Psoas muscle (tissue), 8 donors: ENCODE measurements around the gene TGFB2. TPM values are rescaled to one million over a fixed set of nuclear protein-coding genes. Genes with fewer than 3 reads are reported as not detected.

Experiments
- ATAC-seq, 4 donors: fragments of 200-7000 bp; cut with Tn5 transposase; one replicate each; pipeline ENCODE4 v1.9.1; 2020; ENCODE audit warnings: moderate library complexity in 3 of 4, mild to moderate bottlenecking in 2 of 4
- DNase-seq, 2 donors: peaks; one replicate each; pipeline ENCODE4 v3.0.0-alpha.2; 2020
- H3K27ac ChIP-seq: fragments of 200-600 bp; one replicate; pipeline ENCODE4 v1.8.0; 2022
- H3K27me3 ChIP-seq, 3 donors: fragments of 200-600 bp in 1 of 3; one replicate each; pipeline versions ENCODE4 v1.6.1 to v1.8.0; 2013 to 2022; ENCODE audit warnings: low read length in 2 of 3, mild to moderate bottlenecking in 2 of 3, moderate library complexity in 1 of 3; ENCODE audit not compliant: insufficient read depth in 3 of 3
- H3K36me3 ChIP-seq, 2 donors: fragments of 200-600 bp in 1 of 2; one replicate each; pipeline versions ENCODE4 v1.6.1 to v1.8.0; 2013 to 2022; ENCODE audit warnings: low read depth in 1 of 2, mild to moderate bottlenecking in 1 of 2, moderate library complexity in 1 of 2; ENCODE audit not compliant: insufficient read depth in 1 of 2
- H3K4me1 ChIP-seq: fragments of 200-600 bp; one replicate; pipeline ENCODE4 v1.8.0; 2022
- H3K4me3 ChIP-seq: fragments of 200-600 bp; one replicate; pipeline ENCODE4 v1.8.0; 2022; ENCODE audit warnings: mild to moderate bottlenecking
- H3K9me3 ChIP-seq: fragments of 200-600 bp; one replicate; pipeline ENCODE4 v1.8.0; 2022
- WGBS, 3 donors: extraction: QIAGEN DNeasy Blood & Tissue Kit; methylation state at CpG; one replicate each; pipeline versions ENCODE4 v1.1.6 to v1.1.7; 2013; 5-methylcytosine and 5-hydroxymethylcytosine counted together
- intact Hi-C, 2 donors: fragments of 100-400 bp; cut with DNase I; formaldehyde crosslinking; loops; one replicate each; pipeline versions ENCODE4 v1.11.0 to v1.14.2; 2022
- polyA plus RNA-seq, 3 donors: library from polyadenylated mRNA; stranded (reverse); fragments of 200-250 nt; gene quantifications; one replicate each; pipeline ENCODE4 v1.2.3, GENCODE V29; 2013
- total RNA-seq, 4 donors: library from RNA; stranded (reverse); fragmentation: NEBNext Ultra II Directional in 2 of 4; extraction: Animal tissue kit (Norgen Biotek cat#: 25700) in 2 of 4; gene quantifications; one replicate each; pipeline versions ENCODE4 v1.2.1 to v1.2.4, GENCODE V29; 2021 to 2023
- TF ChIP-seq, protein P1 (sequence below): fragments of 200-600 bp; IDR thresholded peaks from one replicate; pipeline ENCODE4 v1.8.0; 2022; ENCODE audit warnings: antibody characterized with exemption
- donor health status: healthy with polysubstance abuse.
- donor health status: DM: no; HTN: no; CAD: no; lungs with moderate emphysema.
- donor health status: Bipolar disorder and iron deficiency.
- donor health status: healthy.
- donor health status: DM: yes; HTN: yes; CAD: no.
- donor health status: DM: no; HTN: no; CAD: no.
- donor health status: DM: no; HTN: no; CAD: no.
- donor health status: DM: yes; HTN: yes; CAD: no.

The TGFB2 gene
- total and polyA plus RNA-seq, 7 donors, result 0.43 to 35.4 (median 5.1) TPM

DNA sequence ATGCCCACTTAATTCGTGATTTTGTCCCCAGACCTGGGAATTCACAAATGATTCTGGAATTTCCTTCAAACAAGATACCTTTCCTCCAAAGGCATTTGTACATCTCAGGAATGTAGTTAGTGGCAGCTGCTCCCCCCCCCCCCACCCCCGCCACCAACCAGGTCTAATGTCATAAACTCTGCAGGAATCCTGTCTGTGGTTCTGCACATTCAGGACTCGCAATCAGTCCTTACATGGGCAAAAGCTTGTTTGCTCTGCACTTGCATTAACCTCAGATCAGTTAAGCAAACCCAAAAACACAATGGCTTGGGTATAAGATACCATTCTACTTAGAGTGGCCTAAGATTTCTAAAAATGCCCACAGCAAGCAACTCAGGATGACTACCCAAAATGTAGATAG lies 143.8 kb downstream of the TGFB2 start:
- TF ChIP-seq, protein P1, sequence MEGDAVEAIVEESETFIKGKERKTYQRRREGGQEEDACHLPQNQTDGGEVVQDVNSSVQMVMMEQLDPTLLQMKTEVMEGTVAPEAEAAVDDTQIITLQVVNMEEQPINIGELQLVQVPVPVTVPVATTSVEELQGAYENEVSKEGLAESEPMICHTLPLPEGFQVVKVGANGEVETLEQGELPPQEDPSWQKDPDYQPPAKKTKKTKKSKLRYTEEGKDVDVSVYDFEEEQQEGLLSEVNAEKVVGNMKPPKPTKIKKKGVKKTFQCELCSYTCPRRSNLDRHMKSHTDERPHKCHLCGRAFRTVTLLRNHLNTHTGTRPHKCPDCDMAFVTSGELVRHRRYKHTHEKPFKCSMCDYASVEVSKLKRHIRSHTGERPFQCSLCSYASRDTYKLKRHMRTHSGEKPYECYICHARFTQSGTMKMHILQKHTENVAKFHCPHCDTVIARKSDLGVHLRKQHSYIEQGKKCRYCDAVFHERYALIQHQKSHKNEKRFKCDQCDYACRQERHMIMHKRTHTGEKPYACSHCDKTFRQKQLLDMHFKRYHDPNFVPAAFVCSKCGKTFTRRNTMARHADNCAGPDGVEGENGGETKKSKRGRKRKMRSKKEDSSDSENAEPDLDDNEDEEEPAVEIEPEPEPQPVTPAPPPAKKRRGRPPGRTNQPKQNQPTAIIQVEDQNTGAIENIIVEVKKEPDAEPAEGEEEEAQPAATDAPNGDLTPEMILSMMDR, result no peak
- 90 to 95% (median 92%) methylated on average over 3 of the region's 3 CpGs for WGBS, 3 donors
- H3K4me3 ChIP-seq, result no peak overlapping the region

GRCh38 chr1:218490406-218490922 lies 145.3 kb downstream of the TGFB2 start:
- Histone ChIP-seq H3K4me3 (no peak overlapping the region), H3K27me3 (no peaks in the 10 kb centered on the region), H3K27ac (no peak overlapping the region), H3K4me1 (peaks cover 7% of the 10 kb centered on the region), H3K9me3 (no peaks in the 10 kb centered on the region), H3K36me3 (no peaks in the 10 kb centered on the region)
- ATAC-seq, result no peak
- no peak for DNase-seq
- WGBS, 3 donors, result 92 to 100% (median 97%) methylated on average over 1 of the region's 1 CpG
- TF ChIP-seq, protein P1, result no peak
- intact Hi-C loops, result no loop called here

More for the DNA sequence above, 143.8 kb downstream of the TGFB2 start:
- no peak for ATAC-seq
- no peak for DNase-seq
- H3K27ac ChIP-seq, result no peak overlapping the region
- no peaks in the 10 kb centered on the region for H3K9me3 ChIP-seq
- peaks cover 7% of the 10 kb centered on the region for H3K4me1 ChIP-seq
- intact Hi-C loops, result loop anchor here in 1 of 2 donors (10.0 kb wide), 1 partner anchor 144 kb away; the partner anchor contains the start of gene TGFB2
- H3K27me3 ChIP-seq, result no peaks in the 10 kb centered on the region
- no peaks in the 10 kb centered on the region for H3K36me3 ChIP-seq

GRCh38 chr1:218492874-218493273 lies 147.7 kb downstream of the TGFB2 start:
- TF ChIP-seq, protein P1, result no peak
- ATAC-seq, result no peak

GRCh38 chr1:218493986-218494385 lies 148.8 kb downstream of the TGFB2 start:
- no peaks in the 10 kb centered on the region for H3K9me3 ChIP-seq
- no peak for ATAC-seq
- no peaks in the 10 kb centered on the region for H3K36me3 ChIP-seq
- 32 to 58% (median 44%) methylated on average over 2 of the region's 2 CpGs for WGBS, 3 donors
- H3K27me3 ChIP-seq, result no peaks in the 10 kb centered on the region
- TF ChIP-seq, protein P1, result no peak
- no peak overlapping the region for H3K27ac ChIP-seq
- intact Hi-C loops, result no loop called here
- DNase-seq, result no peak
- H3K4me1 ChIP-seq, result peaks cover 18% of the 10 kb centered on the region
- no peak overlapping the region for H3K4me3 ChIP-seq

More at GRCh38 chr1:218492874-218493273, 147.7 kb downstream of the TGFB2 start:
- H3K27me3 ChIP-seq, result no peaks in the 10 kb centered on the region
- intact Hi-C loops, result no loop called here
- no peaks in the 10 kb centered on the region for H3K9me3 ChIP-seq
- no peak for DNase-seq
- H3K36me3 ChIP-seq, result no peaks in the 10 kb centered on the region
- H3K27ac ChIP-seq, result no peak overlapping the region
- no peak overlapping the region for H3K4me3 ChIP-seq
- H3K4me1 ChIP-seq, result peaks cover 11% of the 10 kb centered on the region
- 87 to 91% (median 88%) methylated on average over 2 of the region's 2 CpGs for WGBS, 3 donors

Other genes starting within 250 kb of the TGFB2 start
- 10 to 100 TPM; 32.0 to 58.4 (median 44.4) TPM for gene RRP15, start 60.0 kb upstream of the TGFB2 start, total RNA-seq
- 10 to 100 TPM; 10.1 to 17.1 (median 12.1) TPM for gene RRP15, start 60.0 kb upstream of the TGFB2 start, polyA plus RNA-seq